ENCODE measurements around the gene CIDEB.

DNA sequence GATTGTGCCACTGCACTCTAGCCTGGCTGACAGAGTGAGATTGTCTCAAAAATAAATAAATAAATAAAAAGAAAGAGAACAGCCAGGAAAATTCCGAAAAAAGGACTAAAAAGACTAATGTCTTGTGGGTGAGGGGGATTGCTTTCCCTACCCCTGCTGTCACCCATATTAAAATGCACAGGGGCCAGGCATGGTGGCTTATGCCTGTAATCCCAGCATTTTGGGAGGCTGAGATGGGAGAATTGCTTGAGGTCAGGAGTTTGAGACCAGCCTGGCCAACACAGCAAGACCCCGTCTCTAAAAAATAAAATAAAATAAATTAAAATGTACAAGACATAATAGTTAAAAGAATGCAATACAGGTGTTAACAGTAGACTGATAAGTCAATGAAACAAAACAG, 14.3 kb downstream of the CIDEB start:
- no peak for TF ChIP-seq POLR2A (IDR thresholded peaks at IDR 0.05)
- TF ChIP-seq, protein P1, sequence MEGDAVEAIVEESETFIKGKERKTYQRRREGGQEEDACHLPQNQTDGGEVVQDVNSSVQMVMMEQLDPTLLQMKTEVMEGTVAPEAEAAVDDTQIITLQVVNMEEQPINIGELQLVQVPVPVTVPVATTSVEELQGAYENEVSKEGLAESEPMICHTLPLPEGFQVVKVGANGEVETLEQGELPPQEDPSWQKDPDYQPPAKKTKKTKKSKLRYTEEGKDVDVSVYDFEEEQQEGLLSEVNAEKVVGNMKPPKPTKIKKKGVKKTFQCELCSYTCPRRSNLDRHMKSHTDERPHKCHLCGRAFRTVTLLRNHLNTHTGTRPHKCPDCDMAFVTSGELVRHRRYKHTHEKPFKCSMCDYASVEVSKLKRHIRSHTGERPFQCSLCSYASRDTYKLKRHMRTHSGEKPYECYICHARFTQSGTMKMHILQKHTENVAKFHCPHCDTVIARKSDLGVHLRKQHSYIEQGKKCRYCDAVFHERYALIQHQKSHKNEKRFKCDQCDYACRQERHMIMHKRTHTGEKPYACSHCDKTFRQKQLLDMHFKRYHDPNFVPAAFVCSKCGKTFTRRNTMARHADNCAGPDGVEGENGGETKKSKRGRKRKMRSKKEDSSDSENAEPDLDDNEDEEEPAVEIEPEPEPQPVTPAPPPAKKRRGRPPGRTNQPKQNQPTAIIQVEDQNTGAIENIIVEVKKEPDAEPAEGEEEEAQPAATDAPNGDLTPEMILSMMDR (IDR thresholded peaks at IDR 0.05), result no peak

Measured in Peyer's patch (tissue), 4 donors.